Measurements from ENCODE around the gene NOL3. TPM values are rescaled to one million over a fixed set of nuclear protein-coding genes. Genes with fewer than 3 reads are reported as not detected.

Gene NOL3
- total RNA-seq, 1 donor from 2014 or later: 3.7 TPM

Small RNA genes lying within 50 kb of the gene (small RNA-seq; reads per million reads assigned to genes)
- 12.0 reads per million, percentile 96 among the genes with 10 or more reads in this experiment for gene MIR328

Other genes starting within 250 kb of the NOL3 start
- gene RRAD, start 245.0 kb upstream of the NOL3 start, total RNA-seq: 2.4 TPM
- gene CIAO2B, start 236.1 kb upstream of the NOL3 start, total RNA-seq: 105 TPM
- gene CES2, start 235.0 kb upstream of the NOL3 start, total RNA-seq: 22.8 TPM
- gene CES3, start 209.3 kb upstream of the NOL3 start, total RNA-seq: under 0.01 TPM
- 9.0 TPM for gene CES4A, start 181.9 kb upstream of the NOL3 start, total RNA-seq
- 55.0 TPM for gene CBFB, start 141.4 kb upstream of the NOL3 start, total RNA-seq
- gene PHAF1, start 60.6 kb upstream of the NOL3 start, total RNA-seq: 17.1 TPM
- gene B3GNT9, start 19.5 kb upstream of the NOL3 start, total RNA-seq: 1.2 TPM
- 0.82 TPM for gene TRADD, start 10.6 kb upstream of the NOL3 start, total RNA-seq
- gene FBXL8, start 10.6 kb upstream of the NOL3 start, total RNA-seq: 0.82 TPM
- 3.7 TPM for gene HSF4, start 5.8 kb upstream of the NOL3 start, total RNA-seq
- 52.2 TPM for gene MATCAP1, start 13.4 kb downstream of the NOL3 start, total RNA-seq
- gene EXOC3L1, start 19.6 kb downstream of the NOL3 start, total RNA-seq: 1.2 TPM
- 19.6 TPM for gene E2F4, start 21.6 kb downstream of the NOL3 start, total RNA-seq
- 0.41 TPM for gene ELMO3, start 28.6 kb downstream of the NOL3 start, total RNA-seq
- gene TMEM208, start 56.6 kb downstream of the NOL3 start, total RNA-seq: 21.2 TPM
- 1.6 TPM for gene FHOD1, start 76.9 kb downstream of the NOL3 start, total RNA-seq
- gene SLC9A5, start 78.4 kb downstream of the NOL3 start, total RNA-seq: 0.41 TPM
- 2.9 TPM for gene PLEKHG4, start 109.0 kb downstream of the NOL3 start, total RNA-seq
- under 0.01 TPM for gene KCTD19, start 156.2 kb downstream of the NOL3 start, total RNA-seq
- gene LRRC36, start 156.3 kb downstream of the NOL3 start, total RNA-seq: 2.4 TPM
- 2.0 TPM for gene TPPP3, start 223.0 kb downstream of the NOL3 start, total RNA-seq
- 1.2 TPM for gene ZDHHC1, start 245.9 kb downstream of the NOL3 start, total RNA-seq